Astrocyte (in vitro differentiated cells and primary cell): ENCODE results near the gene PLEKHG7.

Source experiments
- CTCF ChIP-seq: IDR thresholded peaks from 2 replicates; pipeline ENCODE4 v1.5.1; 2011; ENCODE audit warnings: low read depth, mild to moderate bottlenecking, inconsistent platforms, low read length, moderate library complexity; ENCODE audit not compliant: insufficient read depth
- EZH2 ChIP-seq: IDR thresholded peaks from 2 replicates; pipeline ENCODE4 v1.6.1; 2012; ENCODE audit warnings: mild to moderate bottlenecking, low read length, inconsistent platforms; ENCODE audit not compliant: insufficient read depth

GRCh38 chr12:92668739-92669138 is 34.0 kb upstream of the PLEKHG7 start:
- TF ChIP-seq CTCF: no peak
- TF ChIP-seq EZH2: no peak
